HepG2 (cell line): Measurements from ENCODE around the gene TMEM225B.

Experiments
- DNMT3B ChIP-seq: conservative IDR thresholded peaks from 2 replicates; pipeline ENCODE4 v1.6.1; 2016; ENCODE audit warnings: missing biosample characterization, control low read depth
- JUNB ChIP-seq: sonication (generic); formaldehyde crosslinking; IDR thresholded peaks from 2 replicates; pipeline ENCODE4 v1.8.0; 2022; ENCODE audit warnings: missing genetic modification reagents, mild to moderate bottlenecking, borderline replicate concordance
- RAD51 ChIP-seq: fragments of 450-650 bp; IDR thresholded peaks from 2 replicates; pipeline ENCODE4 v1.6.1; 2016; ENCODE audit warnings: borderline replicate concordance
- TF ChIP-seq, protein P1 (sequence below), 2 experiments: IDR thresholded peaks; 2 replicates each; pipeline ENCODE4 v1.6.1; 2011 to 2012; ENCODE audit warnings: low read length in 2 of 2, borderline replicate concordance in 1 of 2, low read depth in 1 of 2, mild to moderate bottlenecking in 1 of 2, moderate library complexity in 1 of 2
- TF ChIP-seq, protein P2 (sequence below): sonication (generic); formaldehyde crosslinking; IDR thresholded peaks from 2 replicates; pipeline ENCODE4 v1.4.0; 2020; ENCODE audit warnings: missing genetic modification reagents, borderline replicate concordance

DNA sequence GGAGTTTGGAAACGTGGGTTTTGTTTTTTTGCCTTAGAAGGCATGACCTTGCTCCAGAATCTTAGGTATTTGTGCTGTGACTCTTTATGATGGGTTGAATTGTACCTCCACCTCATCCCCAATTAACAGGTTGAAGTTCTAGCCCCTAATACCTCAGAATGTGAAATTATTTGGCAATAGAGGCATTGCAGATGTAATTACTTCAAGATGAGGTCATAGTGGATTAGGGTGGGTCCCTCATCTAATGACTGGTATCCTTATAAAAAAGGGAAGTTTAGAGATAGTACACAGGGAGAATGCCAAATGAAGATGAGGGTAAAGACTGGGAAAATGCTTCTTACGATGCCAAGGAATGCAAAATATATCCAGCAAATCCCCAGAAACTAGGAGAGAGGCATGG lies 43.1 kb upstream of the TMEM225B start:
- TF ChIP-seq JUNB (CRISPR knock-in tag) (no peak), RAD51 (no peak), DNMT3B (CRISPR knock-in tag) (no peak)
- TF ChIP-seq, protein P1, sequence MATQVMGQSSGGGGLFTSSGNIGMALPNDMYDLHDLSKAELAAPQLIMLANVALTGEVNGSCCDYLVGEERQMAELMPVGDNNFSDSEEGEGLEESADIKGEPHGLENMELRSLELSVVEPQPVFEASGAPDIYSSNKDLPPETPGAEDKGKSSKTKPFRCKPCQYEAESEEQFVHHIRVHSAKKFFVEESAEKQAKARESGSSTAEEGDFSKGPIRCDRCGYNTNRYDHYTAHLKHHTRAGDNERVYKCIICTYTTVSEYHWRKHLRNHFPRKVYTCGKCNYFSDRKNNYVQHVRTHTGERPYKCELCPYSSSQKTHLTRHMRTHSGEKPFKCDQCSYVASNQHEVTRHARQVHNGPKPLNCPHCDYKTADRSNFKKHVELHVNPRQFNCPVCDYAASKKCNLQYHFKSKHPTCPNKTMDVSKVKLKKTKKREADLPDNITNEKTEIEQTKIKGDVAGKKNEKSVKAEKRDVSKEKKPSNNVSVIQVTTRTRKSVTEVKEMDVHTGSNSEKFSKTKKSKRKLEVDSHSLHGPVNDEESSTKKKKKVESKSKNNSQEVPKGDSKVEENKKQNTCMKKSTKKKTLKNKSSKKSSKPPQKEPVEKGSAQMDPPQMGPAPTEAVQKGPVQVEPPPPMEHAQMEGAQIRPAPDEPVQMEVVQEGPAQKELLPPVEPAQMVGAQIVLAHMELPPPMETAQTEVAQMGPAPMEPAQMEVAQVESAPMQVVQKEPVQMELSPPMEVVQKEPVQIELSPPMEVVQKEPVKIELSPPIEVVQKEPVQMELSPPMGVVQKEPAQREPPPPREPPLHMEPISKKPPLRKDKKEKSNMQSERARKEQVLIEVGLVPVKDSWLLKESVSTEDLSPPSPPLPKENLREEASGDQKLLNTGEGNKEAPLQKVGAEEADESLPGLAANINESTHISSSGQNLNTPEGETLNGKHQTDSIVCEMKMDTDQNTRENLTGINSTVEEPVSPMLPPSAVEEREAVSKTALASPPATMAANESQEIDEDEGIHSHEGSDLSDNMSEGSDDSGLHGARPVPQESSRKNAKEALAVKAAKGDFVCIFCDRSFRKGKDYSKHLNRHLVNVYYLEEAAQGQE (IDR thresholded peaks at IDR 0.05; ENCODE audit: borderline replicate concordance in 1 of 2, low read depth in 1 of 2, low read length in 2 of 2): no peak
- TF ChIP-seq, protein P2, sequence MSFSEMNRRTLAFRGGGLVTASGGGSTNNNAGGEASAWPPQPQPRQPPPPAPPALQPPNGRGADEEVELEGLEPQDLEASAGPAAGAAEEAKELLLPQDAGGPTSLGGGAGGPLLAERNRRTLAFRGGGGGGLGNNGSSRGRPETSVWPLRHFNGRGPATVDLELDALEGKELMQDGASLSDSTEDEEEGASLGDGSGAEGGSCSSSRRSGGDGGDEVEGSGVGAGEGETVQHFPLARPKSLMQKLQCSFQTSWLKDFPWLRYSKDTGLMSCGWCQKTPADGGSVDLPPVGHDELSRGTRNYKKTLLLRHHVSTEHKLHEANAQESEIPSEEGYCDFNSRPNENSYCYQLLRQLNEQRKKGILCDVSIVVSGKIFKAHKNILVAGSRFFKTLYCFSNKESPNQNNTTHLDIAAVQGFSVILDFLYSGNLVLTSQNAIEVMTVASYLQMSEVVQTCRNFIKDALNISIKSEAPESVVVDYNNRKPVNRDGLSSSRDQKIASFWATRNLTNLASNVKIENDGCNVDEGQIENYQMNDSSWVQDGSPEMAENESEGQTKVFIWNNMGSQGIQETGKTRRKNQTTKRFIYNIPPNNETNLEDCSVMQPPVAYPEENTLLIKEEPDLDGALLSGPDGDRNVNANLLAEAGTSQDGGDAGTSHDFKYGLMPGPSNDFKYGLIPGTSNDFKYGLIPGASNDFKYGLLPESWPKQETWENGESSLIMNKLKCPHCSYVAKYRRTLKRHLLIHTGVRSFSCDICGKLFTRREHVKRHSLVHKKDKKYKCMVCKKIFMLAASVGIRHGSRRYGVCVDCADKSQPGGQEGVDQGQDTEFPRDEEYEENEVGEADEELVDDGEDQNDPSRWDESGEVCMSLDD (CRISPR knock-in tag): no peak
